ENCODE measurements around the gene GDPD3.

GDPD3 gene

GRCh38 chr16:30063278-30063892 lies 50.0 kb downstream of the GDPD3 start:
- H3K4me3 ChIP-seq (ENCODE audit: low read length): peak overlapping the region; percentile 89
- H3K4me1 ChIP-seq (ENCODE audit: control insufficient read depth, insufficient read depth, low read length): peaks cover 40% of the 10 kb centered on the region
- peaks cover 23% of the 10 kb centered on the region for H3K36me3 ChIP-seq (ENCODE audit: control insufficient read depth, insufficient read depth, low read length, severe bottlenecking)
- H3K9me3 ChIP-seq (ENCODE audit: control insufficient read depth, low read length): no peaks in the 10 kb centered on the region
- H3K27me3 ChIP-seq (replicated peaks; ENCODE audit: control insufficient read depth, insufficient read depth, low read length): no peaks in the 10 kb centered on the region
- peak overlapping the region; percentile 100 for H3K9ac ChIP-seq (ENCODE audit: low read length)
- no peak for DNase-seq (ENCODE audit: low read depth)

DNA sequence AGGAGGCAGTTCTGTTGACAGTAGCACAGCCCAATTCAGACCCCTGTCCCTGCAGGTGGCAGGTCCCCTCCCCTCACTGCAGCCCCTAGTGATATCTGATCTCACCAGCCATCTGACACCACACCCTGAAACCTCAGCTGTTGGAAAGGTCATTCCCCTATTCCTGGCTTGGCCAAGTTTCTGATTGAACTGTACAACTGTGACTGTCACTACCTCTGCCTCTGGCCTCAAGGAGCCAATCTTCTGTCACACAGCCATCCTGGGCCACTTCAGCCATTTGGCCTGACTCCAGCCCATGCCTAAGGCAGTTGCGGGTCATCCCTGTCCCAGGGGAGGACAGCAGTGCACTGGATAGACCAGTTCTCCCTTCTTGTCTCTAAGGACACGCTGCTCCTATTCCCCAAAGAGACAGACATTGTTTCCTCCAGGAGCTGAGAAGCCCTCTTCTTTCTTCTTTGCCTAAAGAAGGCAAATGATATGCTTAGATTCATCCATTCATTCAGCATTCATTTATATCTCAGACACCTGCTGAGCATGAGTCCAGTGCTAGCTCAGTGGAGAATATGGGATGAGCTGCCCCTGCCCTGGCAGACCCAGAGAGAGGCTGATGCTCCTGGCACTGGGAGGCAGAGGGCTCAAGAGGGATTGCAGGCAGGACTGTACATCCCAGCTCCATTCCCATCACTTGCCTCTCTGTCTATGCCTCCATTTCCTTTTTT lies 52.3 kb downstream of the GDPD3 start:
- Histone ChIP-seq H3K4me1 (ENCODE audit: control insufficient read depth, insufficient read depth, low read length) (peaks cover 28% of the 10 kb centered on the region), H3K9me3 (ENCODE audit: control insufficient read depth, low read length) (no peaks in the 10 kb centered on the region), H3K36me3 (ENCODE audit: control insufficient read depth, insufficient read depth, low read length, severe bottlenecking) (no peaks in the 10 kb centered on the region), H3K4me3 (ENCODE audit: low read length) (no peak overlapping the region), H3K27me3 (replicated peaks; ENCODE audit: control insufficient read depth, insufficient read depth, low read length) (no peaks in the 10 kb centered on the region), H3K9ac (ENCODE audit: low read length) (no peak overlapping the region)
- no peak for DNase-seq (ENCODE audit: low read depth)

GRCh38 chr16:30060346-30060745 lies 53.0 kb downstream of the GDPD3 start:
- Histone ChIP-seq H3K9me3 (ENCODE audit: control insufficient read depth, low read length) (no peaks in the 10 kb centered on the region), H3K4me1 (ENCODE audit: control insufficient read depth, insufficient read depth, low read length) (peaks cover 28% of the 10 kb centered on the region), H3K4me3 (ENCODE audit: low read length) (no peak overlapping the region), H3K9ac (ENCODE audit: low read length) (no peak overlapping the region), H3K27me3 (replicated peaks; ENCODE audit: control insufficient read depth, insufficient read depth, low read length) (no peaks in the 10 kb centered on the region), H3K36me3 (ENCODE audit: control insufficient read depth, insufficient read depth, low read length, severe bottlenecking) (no peaks in the 10 kb centered on the region)
- no peak for DNase-seq (ENCODE audit: low read depth)

DNA sequence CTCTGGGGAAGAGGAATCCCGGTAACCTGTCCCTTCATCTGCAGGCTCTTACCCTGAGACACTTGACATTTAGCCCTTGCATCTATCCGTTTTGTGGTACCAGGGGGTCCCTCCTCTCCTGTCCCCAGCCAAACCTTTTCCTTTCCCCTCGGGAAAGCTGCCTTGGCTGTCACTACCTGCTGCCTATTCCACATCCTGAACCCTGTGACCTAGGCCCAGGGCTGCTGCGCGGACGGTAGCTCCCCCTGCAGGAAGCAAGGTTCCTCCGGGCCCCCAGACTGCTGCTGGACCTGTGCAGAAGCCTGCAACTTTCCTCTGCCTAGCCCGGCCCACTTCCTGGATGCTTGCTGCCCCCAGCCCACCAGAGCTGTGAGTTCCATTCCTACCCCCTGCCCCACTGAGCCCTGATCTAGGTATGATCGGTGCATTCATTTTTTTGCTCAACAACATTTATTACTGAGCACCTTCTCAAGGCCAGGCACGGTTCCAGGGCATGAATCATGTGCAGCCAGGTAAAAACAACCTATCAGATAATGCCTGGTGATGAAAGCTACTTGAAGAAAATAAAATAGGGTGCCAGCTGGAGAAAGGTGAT lies 58.3 kb downstream of the GDPD3 start:
- Histone ChIP-seq H3K4me1 (ENCODE audit: control insufficient read depth, insufficient read depth, low read length) (peaks cover 7% of the 10 kb centered on the region), H3K9me3 (ENCODE audit: control insufficient read depth, low read length) (no peaks in the 10 kb centered on the region), H3K27me3 (replicated peaks; ENCODE audit: control insufficient read depth, insufficient read depth, low read length) (no peaks in the 10 kb centered on the region), H3K4me3 (ENCODE audit: low read length) (no peak overlapping the region), H3K36me3 (ENCODE audit: control insufficient read depth, insufficient read depth, low read length, severe bottlenecking) (no peaks in the 10 kb centered on the region), H3K9ac (ENCODE audit: low read length) (no peak overlapping the region)
- no peak for DNase-seq (ENCODE audit: low read depth)

Data from adipocyte (in vitro differentiated cells).